Stomach (tissue), 9 donors: ENCODE results near the gene ACCS. TPM values are rescaled to one million over a fixed set of nuclear protein-coding genes. Genes with fewer than 3 reads are reported as not detected.

Experiments used
- DNase-seq, 2 donors: peaks; one replicate each; pipeline versions ENCODE4 v3.0.0 to v3.0.0-alpha.2; 2013 to 2019
- H3K27ac ChIP-seq, 5 donors: fragments of 200-600 bp in 4 of 5; sonication (generic) in 4 of 5; one replicate each; pipeline ENCODE4 v1.5.1; 2013 to 2019; ENCODE audit warnings: mild to moderate bottlenecking in 1 of 5, moderate library complexity in 1 of 5
- H3K27me3 ChIP-seq, 3 donors: fragments of 200-600 bp; sonication (generic); one replicate each; pipeline ENCODE4 v1.5.1; 2017 to 2019; ENCODE audit warnings: mixed run types in 1 of 3
- H3K36me3 ChIP-seq, 4 donors: fragments of 200-600 bp; sonication (generic); 1 replicate in 3 of 4; 2 replicates in 1 of 4; pipeline ENCODE4 v1.5.1; 2016 to 2019
- H3K4me1 ChIP-seq, 4 donors: fragments of 200-600 bp; sonication (generic); one replicate each; pipeline ENCODE4 v1.5.1; 2016 to 2019
- H3K4me3 ChIP-seq, 4 donors: fragments of 200-600 bp; sonication (generic) in 3 of 4; one replicate each; pipeline ENCODE4 v1.5.1; 2016 to 2019; ENCODE audit warnings: mild to moderate bottlenecking in 1 of 4
- H3K9me3 ChIP-seq, 4 donors: fragments of 200-600 bp; sonication (generic); one replicate each; pipeline ENCODE4 v1.5.1; 2016 to 2019
- EP300 ChIP-seq: sonication (generic); formaldehyde crosslinking; IDR thresholded peaks from one replicate; pipeline ENCODE4 v1.6.1; 2017; ENCODE audit warnings: antibody characterized with exemption
- POLR2A ChIP-seq, 4 donors: fragments of 450-650 bp; IDR thresholded peaks; one replicate each; pipeline ENCODE4 v1.6.1; 2016; ENCODE audit warnings: antibody characterized with exemption in 4 of 4, control low read depth in 2 of 4, mild to moderate bottlenecking in 1 of 4, moderate library complexity in 1 of 4
- POLR2AphosphoS5 ChIP-seq, 3 donors: sonication (generic); formaldehyde crosslinking; IDR thresholded peaks; one replicate each; pipeline ENCODE4 v1.6.1; 2016; ENCODE audit warnings: antibody characterized with exemption in 3 of 3
- WGBS, 5 donors: extraction: QIAGEN DNeasy Blood & Tissue Kit in 3 of 5; methylation state at CpG; one replicate each; pipeline versions ENCODE4 v1.1.5 to v1.1.7; 2013 to 2018; 5-methylcytosine and 5-hydroxymethylcytosine counted together
- intact Hi-C: fragments of 100-400 bp; cut with DNase I; formaldehyde crosslinking; loops from one replicate; pipeline ENCODE4 v1.15.1; 2023; ENCODE audit warnings: low total_unique reads
- polyA plus RNA-seq, 3 donors: library from polyadenylated mRNA; stranded (reverse); fragments of 200-250 nt; gene quantifications; one replicate each; pipeline ENCODE4 v1.2.3, GENCODE V29; 2013
- total RNA-seq, 5 donors: library from RNA; depleted of rRNA; stranded (reverse); fragments of >200 nt; gene quantifications; one replicate each; pipeline versions ENCODE4 v1.1.0 to v1.2.3, GENCODE V29; 2014 to 2016
- TF ChIP-seq, protein P1 (sequence below), 7 experiments: fragments of 450-650 bp in 4 of 7; fragments of 200-600 bp in 3 of 7; sonication (generic) in 3 of 7; IDR thresholded peaks; one replicate each; pipeline ENCODE4 v1.5.1; 2016 to 2019; ENCODE audit warnings: antibody characterized with exemption in 7 of 7, control low read depth in 2 of 7, mild to moderate bottlenecking in 1 of 7
- donor health status: healthy with polysubstance abuse.
- donor health status: Bipolar disorder and iron deficiency.
- donor health status: healthy.

Gene ACCS
- total and polyA plus RNA-seq, 8 donors: 14.7 to 71.1 (median 28.0) TPM

GRCh38 chr11:44033856-44034255 is 32.2 kb upstream of the ACCS start:
- Histone ChIP-seq H3K9me3 (no peaks in the 10 kb centered on the region), H3K4me1 (peaks cover 0 to 43% (median 21%) of the 10 kb centered on the region in 4 donors), H3K4me3 (no peak overlapping the region), H3K27me3 (no peaks in the 10 kb centered on the region), H3K36me3 (no peaks in the 10 kb centered on the region), H3K27ac (peak overlapping the region in 2 of 5 donors; percentile 53 to 82)
- WGBS, 5 donors: 44 to 56% (median 44%) methylated on average over 3 of the region's 3 CpGs
- intact Hi-C loops: no loop called here
- DNase-seq: no peak
- TF ChIP-seq, protein P1, sequence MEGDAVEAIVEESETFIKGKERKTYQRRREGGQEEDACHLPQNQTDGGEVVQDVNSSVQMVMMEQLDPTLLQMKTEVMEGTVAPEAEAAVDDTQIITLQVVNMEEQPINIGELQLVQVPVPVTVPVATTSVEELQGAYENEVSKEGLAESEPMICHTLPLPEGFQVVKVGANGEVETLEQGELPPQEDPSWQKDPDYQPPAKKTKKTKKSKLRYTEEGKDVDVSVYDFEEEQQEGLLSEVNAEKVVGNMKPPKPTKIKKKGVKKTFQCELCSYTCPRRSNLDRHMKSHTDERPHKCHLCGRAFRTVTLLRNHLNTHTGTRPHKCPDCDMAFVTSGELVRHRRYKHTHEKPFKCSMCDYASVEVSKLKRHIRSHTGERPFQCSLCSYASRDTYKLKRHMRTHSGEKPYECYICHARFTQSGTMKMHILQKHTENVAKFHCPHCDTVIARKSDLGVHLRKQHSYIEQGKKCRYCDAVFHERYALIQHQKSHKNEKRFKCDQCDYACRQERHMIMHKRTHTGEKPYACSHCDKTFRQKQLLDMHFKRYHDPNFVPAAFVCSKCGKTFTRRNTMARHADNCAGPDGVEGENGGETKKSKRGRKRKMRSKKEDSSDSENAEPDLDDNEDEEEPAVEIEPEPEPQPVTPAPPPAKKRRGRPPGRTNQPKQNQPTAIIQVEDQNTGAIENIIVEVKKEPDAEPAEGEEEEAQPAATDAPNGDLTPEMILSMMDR (IDR thresholded peaks at IDR 0.05): no peak
- TF ChIP-seq POLR2AphosphoS5 (IDR thresholded peaks at IDR 0.05) (no peak), EP300 (no peak), POLR2A (IDR thresholded peaks at IDR 0.05) (no peak)

DNA sequence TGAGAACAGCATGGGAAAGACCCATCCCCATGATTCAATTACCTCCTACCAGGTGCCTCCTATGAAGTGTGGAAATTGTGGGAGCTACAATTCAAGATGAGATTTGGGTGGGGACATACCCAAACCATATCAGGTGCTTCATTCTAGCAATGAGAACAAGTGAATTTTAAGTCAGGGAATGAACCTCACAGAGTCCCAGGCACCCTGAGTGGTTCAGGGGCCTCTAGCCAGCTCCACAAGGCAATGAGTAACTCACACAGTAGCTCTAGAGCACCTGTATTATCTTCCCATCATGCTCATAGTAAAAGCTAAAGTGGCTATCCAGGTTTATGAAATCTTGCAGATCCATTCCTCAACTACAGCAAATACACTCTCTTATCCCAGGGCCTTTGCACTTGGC is 31.4 kb upstream of the ACCS start:
- Histone ChIP-seq H3K27me3 (no peaks in the 10 kb centered on the region), H3K27ac (no peak overlapping the region), H3K36me3 (no peaks in the 10 kb centered on the region), H3K4me3 (no peak overlapping the region), H3K4me1 (peaks cover 0 to 38% (median 21%) of the 10 kb centered on the region in 4 donors), H3K9me3 (no peaks in the 10 kb centered on the region)
- intact Hi-C loops: loop anchor here (5.0 kb wide), 1 partner anchor 142 kb away; no protein-coding TSS in a partner anchor
- TF ChIP-seq POLR2A (IDR thresholded peaks at IDR 0.05) (no peak), POLR2AphosphoS5 (IDR thresholded peaks at IDR 0.05) (no peak), EP300 (no peak)
- TF ChIP-seq, protein P1 (IDR thresholded peaks at IDR 0.05): no peak
- DNase-seq: no peak

DNA sequence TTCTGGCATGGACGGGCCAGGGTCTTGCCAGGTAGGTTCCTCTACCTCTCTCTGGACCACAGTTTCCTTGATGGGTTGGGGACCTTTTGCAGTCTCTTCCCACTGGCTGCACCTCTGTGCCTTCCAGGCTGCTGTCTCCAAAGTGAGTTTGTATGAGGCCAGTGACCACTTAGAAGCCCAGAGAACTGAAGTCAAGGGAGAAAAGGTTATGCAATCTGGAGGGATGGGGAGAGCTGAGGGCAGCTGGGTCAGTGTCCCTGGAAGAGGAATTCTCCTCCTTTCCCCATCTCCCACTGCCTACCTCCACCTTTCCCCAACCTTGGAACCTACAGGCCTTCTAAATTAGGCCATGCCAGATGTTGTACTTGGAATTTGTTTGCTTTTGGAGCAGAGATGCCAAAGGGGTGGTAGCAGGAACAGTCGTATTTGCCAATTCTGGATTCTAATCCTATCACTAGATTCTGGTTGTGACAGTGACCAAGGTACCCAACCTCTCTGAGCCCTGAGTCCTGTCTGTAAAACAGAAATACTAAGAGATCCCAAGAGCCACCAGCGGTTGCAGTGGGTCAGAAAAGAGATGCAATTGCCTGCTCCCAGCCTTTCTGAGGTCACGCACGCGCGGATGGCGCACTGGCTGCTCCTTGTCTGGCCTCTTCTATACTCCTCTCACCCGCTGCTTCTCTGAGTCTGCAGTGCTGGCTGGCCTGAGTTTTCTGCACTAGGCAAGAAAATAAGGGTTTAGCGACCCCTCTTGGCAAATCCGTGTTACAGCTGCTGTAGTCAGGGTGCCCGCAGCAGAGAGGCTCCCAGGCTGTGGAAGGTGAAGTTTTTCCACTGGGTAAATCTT is 29.0 kb upstream of the ACCS start:
- Histone ChIP-seq H3K27ac (peak overlapping the region in 2 of 5 donors; percentile 6 to 40), H3K4me3 (no peak overlapping the region), H3K27me3 (no peaks in the 10 kb centered on the region), H3K36me3 (no peaks in the 10 kb centered on the region), H3K9me3 (peaks cover 0 to 8% (median 0%) of the 10 kb centered on the region in 4 donors), H3K4me1 (peaks cover 0 to 19% (median 10%) of the 10 kb centered on the region in 4 donors)
- 15 to 21% (median 19%) methylated on average over 10 to 12 of the region's 12 CpGs for whole genome bisulfite sequencing, 5 donors
- no peak for TF ChIP-seq POLR2A (IDR thresholded peaks at IDR 0.05)
- no peak for TF ChIP-seq EP300
- peak in 1 of 3 donors; percentile 62 for TF ChIP-seq POLR2AphosphoS5 (IDR thresholded peaks at IDR 0.05)
- TF ChIP-seq, protein P1 (IDR thresholded peaks at IDR 0.05): peak in 5 of 7 experiments; percentile 21 to 73 (median 64)
- intact Hi-C loops: loop anchor here (5.0 kb wide), 1 partner anchor 145 kb away; no protein-coding TSS in a partner anchor
- peak; percentile 66 to 94 for DNase-seq

- no peak overlapping the region for H3K4me3 ChIP-seq
- no peaks in the 10 kb centered on the region for H3K27me3 ChIP-seq
- intact Hi-C loops: loop anchor here (5.0 kb wide), 1 partner anchor 145 kb away; no protein-coding TSS in a partner anchor
- WGBS, 5 donors: 63 to 78% (median 70%) methylated on average over 2 of the region's 2 CpGs
- H3K36me3 ChIP-seq: no peaks in the 10 kb centered on the region
- peaks cover 0 to 8% (median 0%) of the 10 kb centered on the region in 4 donors for H3K9me3 ChIP-seq
- DNase-seq: no peak
- H3K27ac ChIP-seq: no peak overlapping the region
- H3K4me1 ChIP-seq: peaks cover 0 to 13% (median 6%) of the 10 kb centered on the region in 4 donors
- TF ChIP-seq EP300 (no peak), POLR2A (IDR thresholded peaks at IDR 0.05) (no peak), POLR2AphosphoS5 (IDR thresholded peaks at IDR 0.05) (no peak)
- TF ChIP-seq, protein P1 (IDR thresholded peaks at IDR 0.05): no peak
Observed at GRCh38 chr11:44037658-44037998, 28.4 kb upstream of the ACCS start.
